ENCODE measurements around the gene UTP3.
A peak's percentile ranks its signal among the peaks of the same experiment; 100 is the strongest.
"Not testable (repeated sequence)": the region's sequence is repeated elsewhere in the genome, so short reads cannot be mapped to it uniquely, and the experiment has no call there.

Gene UTP3

DNA sequence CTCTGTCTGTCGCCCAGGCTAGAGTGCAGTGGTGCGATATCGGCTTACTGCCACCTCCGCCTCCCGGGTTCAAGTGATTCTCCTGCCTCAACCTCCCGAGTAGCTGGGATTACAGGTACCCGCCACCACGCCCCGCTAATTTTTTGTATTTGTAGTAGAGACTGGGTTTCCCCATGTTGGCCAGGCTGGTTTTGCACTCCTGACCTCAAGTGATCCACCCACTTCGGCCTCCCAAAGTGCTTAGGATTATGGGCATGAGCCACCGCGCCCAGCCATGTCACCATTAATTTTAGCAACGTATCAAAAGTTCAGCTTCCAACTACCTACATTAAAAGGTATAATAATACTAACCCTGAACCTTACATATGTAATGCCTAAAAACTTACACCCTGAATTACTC, 940 bp upstream of the UTP3 start:
- no peak for DNase-seq (ENCODE audit: low spot score)

DNA sequence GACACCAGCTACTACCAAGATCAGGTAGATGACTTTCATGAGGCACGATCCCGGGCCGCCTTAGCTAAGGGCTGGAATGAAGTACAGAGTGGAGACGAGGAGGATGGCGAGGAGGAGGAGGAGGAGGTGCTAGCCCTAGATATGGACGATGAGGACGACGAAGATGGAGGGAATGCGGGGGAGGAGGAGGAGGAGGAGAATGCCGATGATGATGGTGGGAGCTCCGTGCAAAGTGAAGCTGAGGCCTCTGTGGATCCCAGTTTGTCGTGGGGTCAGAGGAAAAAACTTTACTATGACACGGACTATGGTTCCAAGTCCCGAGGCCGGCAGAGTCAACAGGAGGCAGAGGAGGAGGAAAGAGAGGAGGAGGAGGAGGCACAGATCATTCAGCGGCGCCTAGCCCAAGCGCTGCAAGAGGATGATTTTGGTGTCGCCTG, 481 bp downstream of the UTP3 start:
- no peak for DNase-seq (ENCODE audit: low spot score)

DNA sequence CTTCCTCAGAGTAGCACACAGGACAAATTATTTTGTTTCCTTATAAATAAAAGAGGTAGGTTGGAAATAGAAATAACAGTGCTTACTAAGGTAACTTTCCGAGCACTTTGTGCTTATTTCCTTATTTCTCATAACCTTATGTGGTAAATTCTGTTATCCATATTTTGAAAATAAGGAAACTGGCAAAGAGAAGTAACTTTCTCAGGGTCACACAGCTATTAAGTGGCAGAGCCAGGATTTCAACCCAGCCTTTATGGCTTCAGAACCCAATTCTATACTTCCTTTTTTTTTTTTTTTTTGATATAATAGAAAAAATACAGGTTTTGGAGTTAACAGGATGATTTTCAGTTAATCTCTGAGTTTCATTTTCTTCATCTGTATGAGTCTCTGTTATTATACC, 3.3 kb downstream of the UTP3 start:
- DNase-seq (ENCODE audit: low spot score) = no peak

DNA sequence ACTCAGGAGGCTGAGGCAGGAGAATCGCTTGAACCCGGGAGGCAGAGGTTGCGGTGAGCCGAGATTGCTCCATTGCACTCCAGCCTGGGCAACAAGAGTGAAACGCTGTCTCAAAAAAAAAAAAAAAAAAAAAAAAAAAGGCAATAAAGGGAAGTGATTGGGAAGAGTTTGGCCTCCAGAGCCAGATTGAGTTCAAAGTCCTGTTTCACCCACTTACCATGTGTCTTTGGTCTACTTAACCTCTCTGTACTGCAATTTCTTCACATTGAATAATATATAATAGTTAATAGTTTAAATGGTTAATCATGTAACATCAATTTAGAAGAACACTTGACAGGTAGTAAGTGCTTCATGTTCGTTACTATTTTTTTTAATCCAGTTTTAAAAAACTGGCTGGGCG, 6.3 kb downstream of the UTP3 start:
- DNase-seq (ENCODE audit: low spot score) = not testable (repeated sequence)

DNA sequence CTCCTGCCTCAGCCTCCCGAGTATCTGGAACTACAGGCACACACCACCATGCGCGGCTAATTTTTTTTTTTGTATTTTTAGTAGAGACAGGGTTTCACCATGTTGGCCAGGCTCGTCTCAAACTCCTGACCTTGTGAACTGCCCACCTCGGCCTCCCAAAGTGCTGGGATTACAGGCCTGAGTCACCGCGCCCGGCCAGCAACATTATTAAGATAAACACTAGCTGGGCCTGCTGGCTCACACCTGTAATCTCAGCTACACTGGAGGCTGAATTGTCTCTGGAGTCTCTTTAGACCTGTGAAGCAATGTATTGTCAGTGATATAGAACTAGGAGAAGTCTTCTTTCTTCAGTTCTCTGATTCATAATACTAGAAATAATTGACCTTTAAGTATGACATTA, 10.1 kb downstream of the UTP3 start:
- DNase-seq (ENCODE audit: low spot score) = not testable (repeated sequence)

DNA sequence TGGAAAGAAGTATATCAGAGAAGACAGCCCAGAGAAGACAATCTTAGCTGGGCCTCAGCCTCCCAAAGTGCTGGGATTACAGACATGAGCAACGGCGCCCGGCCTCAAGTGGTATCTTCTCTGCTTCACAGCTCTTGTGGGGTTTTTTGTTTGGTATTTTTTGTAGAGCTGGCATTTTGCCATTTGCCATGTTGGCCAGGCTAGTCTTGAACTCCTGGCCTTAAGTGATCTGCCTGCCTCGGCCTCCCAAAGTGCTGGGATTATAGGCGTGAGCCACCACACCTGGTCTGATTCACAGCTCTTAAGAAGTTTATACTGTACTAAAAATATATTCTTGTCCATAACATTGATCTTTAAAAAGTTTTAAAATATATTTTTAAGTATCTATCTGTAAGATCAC, 12.4 kb downstream of the UTP3 start:
- no peak for DNase-seq (ENCODE audit: low spot score)

DNA sequence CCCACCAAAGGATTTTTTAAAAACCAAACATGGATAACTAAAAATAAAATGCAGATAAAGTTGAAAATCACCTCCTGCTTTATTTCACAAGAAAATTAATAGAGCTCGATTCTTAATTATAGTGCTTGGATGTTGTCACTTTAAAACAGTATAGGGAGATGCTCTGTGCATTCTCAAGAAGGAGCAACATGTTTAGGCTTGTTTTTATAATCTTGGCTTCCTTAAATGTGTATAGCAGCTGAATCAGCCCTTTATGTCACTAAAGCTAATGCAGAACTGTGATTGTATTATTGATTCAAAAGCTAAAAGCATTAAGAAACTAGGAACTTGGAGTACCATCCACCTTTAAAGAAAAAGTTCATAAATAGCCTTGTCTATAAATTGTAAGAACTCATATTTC, 12.9 kb downstream of the UTP3 start:
- no peak for DNase-seq (ENCODE audit: low spot score)

DNA sequence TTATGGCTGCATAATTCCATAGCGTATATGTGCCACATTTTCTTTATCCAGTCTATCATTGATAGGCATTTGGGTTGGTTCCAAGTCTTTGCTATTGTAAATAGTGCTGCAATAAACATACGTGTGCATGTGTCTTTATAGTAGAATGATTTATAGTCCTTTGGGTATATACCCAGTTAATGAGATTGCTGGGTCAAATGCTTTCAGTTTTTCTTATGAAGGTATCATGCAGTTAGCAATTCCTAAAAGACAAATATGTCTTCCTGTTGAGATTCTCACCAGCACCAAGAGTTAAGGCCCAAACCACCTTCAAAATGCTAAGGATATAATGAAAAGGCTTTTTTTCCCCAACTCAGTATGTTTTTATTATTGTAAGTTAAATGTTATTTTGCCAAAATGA, 14.3 kb downstream of the UTP3 start:
- DNase-seq (ENCODE audit: low spot score) = not testable (repeated sequence)

DNA sequence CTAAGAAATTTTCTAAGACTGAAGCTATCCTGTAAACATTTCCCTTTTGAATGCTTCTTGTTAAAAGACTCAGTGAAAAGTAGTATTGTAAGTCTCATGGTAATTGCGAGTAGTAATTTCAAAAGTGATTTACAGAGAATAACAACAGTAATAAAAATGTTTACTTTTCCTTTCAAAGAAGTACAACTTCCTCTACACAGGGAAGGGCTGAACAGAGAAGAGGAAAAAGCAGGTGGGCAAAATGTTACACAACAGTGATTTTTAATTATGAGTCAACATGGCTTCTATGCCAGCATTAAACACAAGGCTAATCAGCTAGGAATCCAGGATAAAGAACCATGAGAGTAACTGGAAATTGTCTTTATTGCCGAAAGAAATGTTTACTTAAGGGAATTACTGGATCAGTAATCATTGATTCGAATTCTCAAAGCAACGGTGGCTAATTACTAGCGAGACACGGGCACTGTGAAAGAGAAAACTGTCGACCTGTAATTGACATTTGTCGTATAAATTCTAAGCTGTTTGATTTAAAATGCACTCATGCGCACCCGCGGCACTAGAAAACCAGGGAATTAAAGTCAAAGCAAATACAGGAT, 15.4 kb downstream of the UTP3 start:
- DNase-seq (ENCODE audit: low spot score) = peak; percentile 11

DNA sequence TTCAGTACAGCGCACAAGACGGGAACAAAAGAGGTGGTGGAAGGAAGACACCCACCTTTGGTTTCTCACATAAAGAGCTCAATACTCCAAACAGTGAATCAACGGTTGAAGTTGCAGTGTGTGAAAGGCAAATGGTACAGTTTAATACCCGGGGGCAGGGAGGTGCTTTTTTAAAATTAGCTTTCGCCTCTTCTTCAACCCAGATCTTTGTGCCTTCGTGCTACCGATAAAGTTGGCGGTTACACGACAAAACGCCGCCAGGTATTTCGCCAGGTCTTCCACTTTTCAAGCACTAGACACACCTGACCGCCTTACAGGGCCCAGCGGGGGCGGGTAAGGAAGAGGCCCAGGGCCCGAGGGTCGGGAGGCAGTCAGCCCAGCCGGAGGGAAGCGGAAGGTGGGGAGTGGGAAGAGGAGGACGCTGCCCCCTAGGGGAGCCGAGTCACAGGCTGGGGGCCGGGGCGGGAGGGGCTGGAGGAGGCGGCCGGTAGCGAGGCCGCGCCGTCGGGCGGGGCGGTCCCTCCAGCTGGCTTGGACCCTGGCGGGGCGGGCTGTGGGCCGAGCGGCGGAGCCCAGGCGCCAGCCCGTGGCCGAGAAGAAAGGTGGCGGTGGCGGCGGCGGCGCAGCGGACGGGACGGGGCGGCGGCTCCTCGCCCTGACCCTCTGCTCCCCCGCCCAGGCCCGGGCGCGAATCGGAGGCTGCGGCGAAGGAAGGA, 16.0 kb downstream of the UTP3 start:
- peak; percentile 46 for DNase-seq (ENCODE audit: low spot score)

DNA sequence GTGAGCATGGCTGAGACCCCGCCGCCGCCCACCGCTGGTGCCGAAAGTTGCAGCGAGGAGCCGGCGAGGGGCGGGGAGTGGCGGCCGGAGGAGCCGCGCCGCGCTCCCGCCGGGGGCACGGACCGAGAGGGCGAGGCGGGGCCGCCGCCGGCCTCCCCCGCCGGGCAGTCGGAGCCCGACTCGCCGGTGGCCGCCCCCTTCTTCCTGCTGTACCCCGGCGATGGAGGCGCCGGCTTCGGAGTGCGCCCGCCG, 16.5 kb downstream of the UTP3 start:
- no peak for DNase-seq (ENCODE audit: low spot score)

DNA sequence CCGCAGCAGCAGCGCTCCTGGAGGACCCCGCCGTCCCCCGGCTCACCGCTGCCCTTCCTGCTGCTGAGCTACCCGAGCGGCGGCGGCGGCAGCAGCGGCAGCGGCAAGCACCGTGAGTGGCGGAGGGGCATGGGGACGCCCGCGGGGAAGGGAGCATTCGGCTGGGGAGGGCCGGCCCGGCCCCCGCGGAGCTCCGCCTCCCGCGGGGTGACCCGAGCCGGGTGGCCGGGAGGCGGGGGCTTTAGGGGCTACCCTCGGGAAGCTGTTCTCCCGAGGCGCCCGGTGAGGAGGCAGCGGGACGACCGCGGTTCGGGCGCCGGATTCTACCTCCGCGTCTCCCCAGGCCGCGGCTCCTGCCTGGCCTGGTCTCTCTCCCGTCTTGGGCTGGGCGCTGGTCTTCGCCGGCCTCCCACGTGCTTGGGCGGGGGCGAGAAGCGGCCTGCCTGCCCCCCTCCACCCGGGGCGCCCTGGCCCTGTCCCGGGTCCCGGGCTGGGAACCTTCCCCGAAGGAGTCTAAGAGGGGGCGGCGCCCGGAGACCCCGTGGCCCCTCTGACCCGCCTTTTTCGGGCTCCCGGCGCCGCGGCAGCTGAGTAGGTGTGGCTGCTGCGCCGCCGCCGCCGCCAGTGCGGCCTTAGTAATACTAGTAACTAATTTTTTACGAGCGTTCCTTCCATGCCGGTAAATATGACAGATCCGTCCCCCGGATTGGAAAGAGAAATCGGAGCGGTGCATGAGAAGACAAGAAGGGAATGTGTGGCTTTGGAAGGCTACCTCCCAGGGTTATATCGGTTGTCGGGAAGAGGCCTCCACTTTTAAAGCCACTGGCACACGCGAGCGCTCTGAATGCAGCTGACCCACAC, 17.1 kb downstream of the UTP3 start:
- DNase-seq (ENCODE audit: low spot score) = peak; percentile 62

DNA sequence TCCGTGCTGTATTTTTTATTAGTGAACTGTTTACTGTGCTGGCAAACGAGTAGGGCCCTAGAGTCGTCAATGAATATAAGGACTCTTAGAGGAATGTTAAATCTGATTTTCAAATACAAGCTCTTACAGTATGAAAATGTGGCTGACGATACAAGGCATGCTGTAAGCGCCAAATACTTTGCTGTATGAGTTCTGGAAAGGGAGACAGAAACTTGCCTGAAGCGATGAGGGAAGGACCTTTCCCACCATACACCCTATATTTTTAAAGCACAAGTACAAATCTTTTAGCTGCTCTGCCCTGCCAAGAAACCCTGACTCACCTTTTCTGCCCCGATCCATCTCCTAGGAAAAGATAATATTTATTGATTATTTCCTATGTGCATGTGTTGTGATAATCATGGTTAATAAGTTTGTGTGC, 17.7 kb downstream of the UTP3 start:
- peak; percentile 25 for DNase-seq (ENCODE audit: low spot score)

DNA sequence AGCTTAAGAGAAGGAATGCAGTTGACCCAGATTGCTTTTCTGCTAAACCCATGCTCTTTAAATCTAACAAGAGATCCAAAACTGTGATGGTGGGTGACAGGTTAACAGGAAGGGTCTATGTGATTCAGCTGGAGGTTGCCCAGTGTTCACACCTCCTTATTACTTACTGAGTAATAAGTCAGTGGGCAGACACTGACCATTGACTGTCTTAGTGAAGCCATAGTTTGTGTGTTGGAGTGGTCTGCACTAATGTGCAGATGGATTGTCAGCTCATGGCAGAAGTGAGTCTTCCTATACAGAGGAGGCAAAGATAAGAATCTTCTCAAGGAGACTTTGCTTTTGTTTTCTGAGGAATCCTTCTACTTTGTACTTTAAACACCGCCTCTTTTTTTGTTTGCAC, 18.2 kb downstream of the UTP3 start:
- peak; percentile 10 for DNase-seq (ENCODE audit: low spot score)

DNA sequence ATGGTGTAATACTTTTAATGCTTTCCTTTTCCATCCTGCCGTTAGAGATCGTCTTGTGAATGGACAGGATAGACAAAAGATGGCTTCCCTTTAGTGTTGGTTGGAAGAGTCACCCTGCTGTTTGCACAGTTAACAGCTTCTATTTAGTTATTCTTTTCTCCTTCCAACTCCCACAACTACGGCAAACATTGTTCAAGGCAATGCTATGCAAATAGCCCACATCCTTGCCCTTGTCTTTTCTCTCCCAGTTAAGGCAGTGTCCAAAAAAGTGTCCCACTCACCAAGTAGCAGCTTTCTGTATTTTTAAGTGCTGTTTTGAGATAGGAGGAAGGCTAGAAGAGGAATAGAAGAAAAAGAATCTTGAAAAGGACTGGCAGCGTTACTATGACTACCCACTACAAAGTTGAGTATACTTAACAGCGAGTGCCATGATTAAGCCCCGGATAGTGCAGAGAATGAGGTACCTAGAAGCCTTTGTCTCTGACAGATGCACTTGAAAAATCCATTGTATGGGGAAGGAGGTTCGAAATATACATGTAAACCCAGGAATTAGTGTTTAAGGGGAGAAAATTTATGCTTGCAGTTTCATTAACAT, 21.4 kb downstream of the UTP3 start:
- DNase-seq (ENCODE audit: low spot score) = no peak

DNA sequence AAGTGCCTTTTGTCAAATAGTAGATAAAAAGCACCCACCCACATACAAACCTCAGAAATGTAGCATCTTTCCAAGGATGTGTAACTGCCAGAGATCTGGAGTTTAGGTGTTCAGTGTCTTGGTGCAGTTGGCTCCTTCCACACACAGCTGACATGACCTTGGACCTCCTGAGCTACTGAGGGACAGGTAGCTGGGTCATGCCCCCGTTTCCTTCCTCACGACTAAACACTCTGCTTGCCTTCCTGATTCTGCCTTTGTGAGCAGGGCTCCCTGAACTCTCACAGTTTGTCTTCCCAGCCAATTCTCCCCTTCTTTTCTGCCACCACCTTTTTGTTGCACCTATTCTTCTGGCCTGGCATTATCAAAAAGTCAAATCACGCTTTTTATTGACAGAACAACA, 23.3 kb downstream of the UTP3 start:
- DNase-seq (ENCODE audit: low spot score) = no peak

DNA sequence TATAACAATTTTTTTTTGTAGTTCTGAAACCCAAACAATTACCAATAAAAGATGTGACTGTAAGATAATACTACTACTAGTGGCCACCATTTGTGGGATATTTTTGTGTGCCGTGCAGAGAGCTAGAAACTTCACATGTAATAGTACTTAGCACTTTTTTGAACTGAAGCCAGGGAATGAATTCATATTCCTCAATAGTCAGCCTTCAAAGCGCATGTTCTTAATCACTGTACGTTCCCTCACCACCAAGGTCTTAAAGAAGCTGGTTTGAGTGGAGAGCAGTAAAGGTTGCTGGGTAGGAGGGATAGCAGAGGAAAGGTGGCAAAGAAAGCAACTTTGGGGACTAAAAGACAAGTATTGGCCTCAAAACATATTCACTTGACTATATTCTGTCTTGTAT, 23.8 kb downstream of the UTP3 start:
- no peak for DNase-seq (ENCODE audit: low spot score)

DNA sequence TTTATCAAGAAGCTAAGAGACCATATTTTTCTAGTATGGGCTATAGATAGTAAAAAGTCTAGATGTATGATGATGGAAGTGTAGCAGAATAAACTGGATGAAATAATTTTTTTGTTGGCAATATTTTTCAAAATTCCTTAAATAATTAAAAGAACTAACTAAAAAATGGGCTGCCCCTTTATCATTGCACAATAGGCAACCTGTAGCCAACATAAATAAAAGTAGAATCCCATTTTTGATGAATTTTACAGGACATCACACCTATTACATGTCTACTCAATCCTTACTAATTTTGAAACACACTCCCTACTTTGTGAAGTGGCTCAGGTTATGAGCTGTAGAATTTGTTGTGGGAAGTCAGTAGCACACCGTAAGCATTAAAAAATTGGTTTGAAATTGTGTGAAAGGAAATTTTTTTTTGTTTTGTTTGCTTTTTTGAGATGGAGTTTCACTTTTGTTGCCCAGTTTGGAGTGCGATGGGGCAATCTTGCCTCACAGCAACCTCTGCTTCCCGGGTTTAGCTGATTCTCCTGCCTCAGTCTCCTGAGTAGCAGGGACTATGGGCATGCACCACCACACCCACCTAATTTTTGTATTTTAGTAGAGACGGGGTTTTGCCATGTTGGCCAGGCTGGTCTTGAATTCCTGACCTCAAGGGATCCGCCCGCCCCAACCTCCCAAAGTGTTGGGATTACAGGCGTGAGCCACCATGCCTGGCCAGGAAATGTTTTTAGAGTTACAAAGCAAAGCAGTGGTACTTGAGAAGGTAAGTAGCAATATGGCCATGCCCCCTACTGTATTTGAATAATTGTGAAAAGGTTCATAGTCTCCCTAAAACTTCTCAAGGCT, 24.5 kb downstream of the UTP3 start:
- no peak for DNase-seq (ENCODE audit: low spot score)

DNA sequence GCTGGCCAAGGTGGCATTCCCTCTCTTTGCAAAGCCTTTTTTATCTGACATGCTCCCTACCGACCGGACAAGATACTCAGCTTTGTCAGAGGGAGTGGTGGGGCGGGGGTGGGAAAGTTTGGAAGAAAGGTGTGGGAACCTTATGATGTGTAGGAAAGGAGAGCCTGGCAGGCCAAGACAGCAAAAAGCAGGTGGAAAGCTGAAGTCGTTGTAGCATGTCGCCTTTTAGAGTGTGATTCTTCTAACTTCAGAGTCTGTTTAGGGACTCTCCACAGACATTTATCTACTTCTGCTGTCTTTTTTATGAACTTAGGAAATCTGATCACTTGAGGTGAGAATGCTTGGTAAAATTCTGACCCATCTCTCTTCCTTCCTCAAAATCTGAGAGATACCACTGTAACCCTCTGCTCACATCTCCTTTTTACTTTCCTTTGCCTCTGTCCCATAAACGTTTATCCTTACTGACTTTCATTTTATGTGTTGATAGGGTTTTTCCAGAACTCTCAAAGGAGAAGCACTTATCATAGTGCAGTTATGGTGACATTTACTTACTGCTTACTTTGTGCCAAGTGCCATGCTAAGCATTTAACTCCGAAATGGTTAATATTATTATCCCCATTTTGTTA, 25.2 kb downstream of the UTP3 start:
- no peak for DNase-seq (ENCODE audit: low spot score)

DNA sequence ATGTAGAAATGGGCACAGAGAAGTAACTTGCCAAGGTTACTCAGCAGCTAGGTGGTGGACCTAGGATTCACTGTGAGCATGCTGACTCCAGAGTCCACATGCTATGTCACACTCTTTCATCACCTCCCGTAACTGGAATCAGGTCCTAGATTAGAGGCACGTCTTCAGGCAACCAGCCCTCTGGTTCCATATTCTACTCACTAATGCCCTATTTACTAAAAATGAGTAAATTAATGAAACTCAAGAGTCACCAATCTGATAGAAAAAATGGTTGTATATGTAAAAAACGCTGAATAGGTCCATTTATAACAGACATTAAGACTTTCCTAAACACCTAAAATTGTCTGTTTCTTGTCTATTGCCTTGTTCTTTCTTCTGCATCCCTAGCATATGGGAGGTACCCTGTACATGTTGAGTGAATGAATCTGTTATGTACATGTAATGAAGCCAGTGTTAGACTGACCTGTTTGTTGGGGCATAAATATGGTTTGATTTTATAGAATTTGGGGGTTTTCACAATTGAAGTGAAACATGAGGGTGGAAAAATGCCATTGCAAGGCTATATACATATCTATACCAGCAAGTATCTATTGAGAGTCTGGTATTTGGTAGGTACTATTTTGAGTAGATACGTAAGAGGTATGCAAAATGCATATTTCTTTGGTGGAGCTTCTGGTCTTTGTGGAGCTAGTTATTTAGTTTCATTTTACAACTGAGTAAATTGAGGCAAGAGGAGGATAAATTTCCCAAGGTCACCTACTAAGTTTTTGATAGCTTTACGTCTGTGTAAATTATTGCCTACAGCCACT, 26.0 kb downstream of the UTP3 start:
- DNase-seq (ENCODE audit: low spot score) = no peak

DNA sequence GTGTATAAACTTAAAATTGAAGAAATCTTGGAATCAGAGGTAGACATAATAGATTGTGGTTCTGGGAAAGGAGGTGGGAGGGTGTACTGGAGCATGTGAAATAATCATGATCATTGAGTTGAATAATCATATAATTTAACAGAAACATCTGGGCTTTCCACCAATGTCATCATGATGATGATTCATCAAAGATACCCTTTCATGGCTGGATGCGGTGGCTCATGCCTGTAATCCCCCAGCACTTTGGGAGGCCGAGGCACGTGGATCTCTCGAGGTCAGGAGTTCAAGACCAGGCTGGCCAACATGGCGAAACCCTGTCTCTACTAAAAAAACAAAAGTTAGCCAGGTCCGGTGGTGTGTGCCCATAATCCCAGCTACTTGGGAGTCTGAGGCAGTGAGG, 26.8 kb downstream of the UTP3 start:
- DNase-seq (ENCODE audit: low spot score) = no peak

Data from kidney capillary endothelial cell (primary cell).